ENCODE measurements around the gene PCNP. TPM values are rescaled to one million over a fixed set of nuclear protein-coding genes. Genes with fewer than 3 reads are reported as not detected.

Gene PCNP
- total RNA-seq, 4 donors from 2014 or later: 107 to 159 (median 130) TPM

DNA sequence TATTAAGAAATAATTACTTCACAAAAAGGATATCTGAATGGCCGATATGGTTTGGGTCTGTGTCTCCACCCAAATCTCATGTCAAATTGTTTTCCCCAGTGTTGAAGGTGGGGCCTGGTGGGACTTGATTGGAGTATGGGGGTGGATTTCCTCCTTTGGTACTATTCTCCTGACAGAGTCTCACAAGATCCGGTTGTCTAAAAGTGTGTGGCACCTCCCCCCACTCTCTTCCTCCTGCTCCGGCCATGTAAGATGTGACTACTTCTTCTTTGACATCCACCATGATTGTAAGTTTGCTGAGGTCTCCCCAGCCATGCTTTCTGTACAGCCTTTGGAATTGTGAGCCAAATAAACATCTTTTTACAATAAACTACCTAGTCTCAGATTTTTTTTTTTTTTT is 68.5 kb downstream of the PCNP start:
- Histone ChIP-seq H3K9me3 (no peaks in the 10 kb centered on the region), H3K4me3 (no peak overlapping the region), H3K27me3 (no peaks in the 10 kb centered on the region), H3K4me1 (no peaks in the 10 kb centered on the region), H3K36me3 (peaks cover 0 to 7% of the 10 kb centered on the region in 2 donors), H3K27ac (no peak overlapping the region)
- no peak for ATAC-seq
- TF ChIP-seq POLR2A (IDR thresholded peaks at IDR 0.05) (no peak), POLR2AphosphoS5 (IDR thresholded peaks at IDR 0.05) (no peak), EP300 (IDR thresholded peaks at IDR 0.05) (no peak)
- TF ChIP-seq, protein P1, sequence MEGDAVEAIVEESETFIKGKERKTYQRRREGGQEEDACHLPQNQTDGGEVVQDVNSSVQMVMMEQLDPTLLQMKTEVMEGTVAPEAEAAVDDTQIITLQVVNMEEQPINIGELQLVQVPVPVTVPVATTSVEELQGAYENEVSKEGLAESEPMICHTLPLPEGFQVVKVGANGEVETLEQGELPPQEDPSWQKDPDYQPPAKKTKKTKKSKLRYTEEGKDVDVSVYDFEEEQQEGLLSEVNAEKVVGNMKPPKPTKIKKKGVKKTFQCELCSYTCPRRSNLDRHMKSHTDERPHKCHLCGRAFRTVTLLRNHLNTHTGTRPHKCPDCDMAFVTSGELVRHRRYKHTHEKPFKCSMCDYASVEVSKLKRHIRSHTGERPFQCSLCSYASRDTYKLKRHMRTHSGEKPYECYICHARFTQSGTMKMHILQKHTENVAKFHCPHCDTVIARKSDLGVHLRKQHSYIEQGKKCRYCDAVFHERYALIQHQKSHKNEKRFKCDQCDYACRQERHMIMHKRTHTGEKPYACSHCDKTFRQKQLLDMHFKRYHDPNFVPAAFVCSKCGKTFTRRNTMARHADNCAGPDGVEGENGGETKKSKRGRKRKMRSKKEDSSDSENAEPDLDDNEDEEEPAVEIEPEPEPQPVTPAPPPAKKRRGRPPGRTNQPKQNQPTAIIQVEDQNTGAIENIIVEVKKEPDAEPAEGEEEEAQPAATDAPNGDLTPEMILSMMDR (IDR thresholded peaks at IDR 0.05): no peak
- 69 to 100% methylated on average over 2 to 3 of the region's 3 CpGs for WGBS, 2 donors (ENCODE audit: low coverage in 1 of 2)

DNA sequence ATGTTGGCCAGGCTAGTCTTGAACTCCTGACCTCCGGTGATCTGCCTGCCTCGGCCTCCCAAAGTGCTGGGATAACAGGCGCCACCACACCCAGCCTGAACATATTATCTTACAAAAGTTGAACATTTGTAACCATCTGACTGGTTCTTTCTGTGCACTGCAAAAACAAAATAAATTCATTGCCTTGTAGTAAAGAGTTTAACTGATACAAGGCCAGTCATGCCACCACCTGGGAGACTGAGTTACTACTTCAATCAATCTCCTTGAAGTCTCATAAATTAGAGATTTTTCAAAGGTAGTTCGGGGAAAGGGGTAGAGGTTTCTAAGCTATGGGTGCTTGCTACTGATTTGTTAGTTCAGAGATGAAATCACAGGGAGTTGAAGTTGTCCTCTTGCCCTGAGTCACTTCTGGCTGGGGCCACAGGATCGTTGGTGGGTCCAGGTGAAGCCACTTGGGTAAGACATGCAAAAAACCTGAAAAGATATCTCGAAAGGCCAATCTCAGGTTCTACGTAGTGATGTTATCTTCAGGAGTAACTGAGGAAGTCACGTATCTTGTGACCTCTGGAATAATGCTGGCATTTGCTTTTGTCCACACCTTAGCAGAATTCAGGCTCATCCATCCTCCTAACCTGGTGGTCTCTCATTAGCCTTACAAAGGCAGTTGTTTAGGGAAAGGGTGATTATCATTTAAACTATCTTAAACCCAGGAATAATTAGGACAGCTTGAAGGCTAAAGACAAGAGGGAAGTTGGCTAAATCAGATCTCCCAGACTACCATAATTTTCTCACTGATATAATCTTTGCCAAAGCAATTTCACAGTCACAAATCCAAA is 69.2 kb downstream of the PCNP start:
- no peak for ATAC-seq

More for the DNA sequence above, 69.2 kb downstream of the PCNP start:
- TF ChIP-seq, protein P1 (IDR thresholded peaks at IDR 0.05): no peak
- no peak for TF ChIP-seq POLR2A (IDR thresholded peaks at IDR 0.05)
- TF ChIP-seq POLR2AphosphoS5 (IDR thresholded peaks at IDR 0.05): no peak
- TF ChIP-seq EP300 (IDR thresholded peaks at IDR 0.05): no peak
- no peak overlapping the region for H3K27ac ChIP-seq
- 86 to 90% methylated on average over 7 to 8 of the region's 8 CpGs for WGBS, 2 donors (ENCODE audit: low coverage in 1 of 2)
- peaks cover 0 to 15% of the 10 kb centered on the region in 2 donors for H3K36me3 ChIP-seq
- no peaks in the 10 kb centered on the region for H3K4me1 ChIP-seq
- no peaks in the 10 kb centered on the region for H3K27me3 ChIP-seq
- no peaks in the 10 kb centered on the region for H3K9me3 ChIP-seq
- no peak overlapping the region for H3K4me3 ChIP-seq

Small RNA genes lying within 50 kb of the gene (small RNA-seq; reads per million reads assigned to genes)
- gene RF00019 (0 reads per million in 4 donors), gene RNU6-1256P (0 reads per million in 4 donors)

Other genes starting within 250 kb of the PCNP start
- gene SENP7, start 61.0 kb upstream of the PCNP start, total RNA-seq: 10 to 100 TPM; 14.8 to 41.4 (median 23.0) TPM
- gene TRMT10C, start 12.3 kb upstream of the PCNP start, total RNA-seq: 10 to 100 TPM; 12.2 to 22.7 (median 16.8) TPM
- gene ZBTB11, start 103.0 kb downstream of the PCNP start, total RNA-seq: 10 to 100 TPM; 17.1 to 32.7 (median 23.6) TPM
- 1,000 to 10,000 TPM in 3 of 4 donors, 100 to 1,000 TPM in 1; 852 to 2,330 (median 1,498) TPM for gene RPL24, start 112.5 kb downstream of the PCNP start, total RNA-seq
- gene CEP97, start 150.4 kb downstream of the PCNP start, total RNA-seq: 10 to 100 TPM in 1 of 4 donors, 1 to 10 TPM in 3; 7.8 to 11.4 (median 8.8) TPM
- 10 to 100 TPM; 12.5 to 32.8 (median 18.9) TPM for gene NXPE3, start 205.0 kb downstream of the PCNP start, total RNA-seq

Measured in gastroesophageal sphincter (tissue), 4 donors.